SK-N-MC (cell line): ENCODE results near the gene ITSN2.

ENCODE experiments used
- EZH2 ChIP-seq: fragments of 200-600 bp; sonication (generic); IDR thresholded peaks from one replicate; pipeline ENCODE4 v1.6.1; 2017; ENCODE audit warnings: antibody characterized with exemption
- FOXP2 ChIP-seq: optimal IDR thresholded peaks from 2 replicates; pipeline ENCODE3; 2011; ENCODE audit warnings: mild to moderate bottlenecking, moderate library complexity; ENCODE audit not compliant: insufficient read depth; ENCODE audit errors: extremely low read length, control extremely low read depth
- POLR2AphosphoS5 ChIP-seq: IDR thresholded peaks from 2 replicates; pipeline ENCODE4 v1.6.1; 2012; ENCODE audit warnings: mild to moderate bottlenecking, low read depth, low read length, borderline replicate concordance

DNA sequence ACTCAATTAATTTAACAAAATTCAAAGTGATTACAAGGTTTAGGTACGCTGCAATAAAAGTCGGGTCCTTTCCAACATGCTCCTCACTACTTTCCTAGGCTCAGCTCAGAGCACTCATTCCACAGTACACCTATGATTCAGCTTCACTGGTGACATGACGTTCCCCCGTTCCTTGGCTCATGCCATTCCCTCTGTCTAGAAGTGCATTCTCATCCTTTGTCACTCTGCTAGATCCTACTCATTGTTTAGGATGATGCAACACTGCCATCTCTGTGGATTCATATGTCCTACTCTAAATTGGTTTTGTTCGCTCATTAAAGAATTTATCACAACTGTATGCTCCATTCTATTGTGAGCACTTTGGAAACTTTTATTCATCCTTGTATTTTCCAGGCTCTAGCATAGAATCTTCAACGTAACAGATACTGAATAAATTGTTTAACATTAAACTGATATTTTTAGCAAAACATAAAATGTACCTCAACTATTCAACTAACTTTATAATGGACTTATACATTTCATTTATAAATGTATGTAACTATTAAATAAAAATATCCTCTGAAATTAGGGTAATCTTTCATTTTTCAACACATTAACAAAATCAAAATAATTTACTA is 106.9 kb downstream of the ITSN2 start:
- TF ChIP-seq EZH2, result no peak
- no peak for TF ChIP-seq FOXP2
- no peak for TF ChIP-seq POLR2AphosphoS5
